ENCODE data around the gene OSBPL8. TPM values are rescaled to one million over a fixed set of nuclear protein-coding genes. Genes with fewer than 3 reads are reported as not detected.

Gene OSBPL8
- total and polyA plus RNA-seq, 2 experiments from 2014 or later: 78.0 to 124 TPM

- Histone ChIP-seq H3F3A (replicated peaks; ENCODE audit: low read depth) (no peaks in the 10 kb centered on the region), H3K79me2 (replicated peaks; ENCODE audit: insufficient read depth) (no peaks in the 10 kb centered on the region), H3K27ac (ENCODE audit: low read depth) (no peak overlapping the region), H3K9me2 (ENCODE audit: insufficient read depth) (no peaks in the 10 kb centered on the region), H3K4me2 (peak overlapping the region; percentile 52; the same call in 1 of the 2 replicates), H2AFZ (peak overlapping the region; percentile 83), H3K4me3 (no peak overlapping the region), H4K20me1 (replicated peaks; ENCODE audit: insufficient read depth) (no peaks in the 10 kb centered on the region), H3K27me3 (ENCODE audit: insufficient read depth) (no peaks in the 10 kb centered on the region), H3K36me3 (ENCODE audit: insufficient read depth) (no peaks in the 10 kb centered on the region), H3K4me1 (ENCODE audit: insufficient read depth) (peaks cover 8% of the 10 kb centered on the region)
- H3K9me3 Mint-ChIP-seq: no peaks in the 10 kb centered on the region
- H3K4me3 Mint-ChIP-seq: no peak overlapping the region
- H3K36me3 Mint-ChIP-seq (ENCODE audit: low read depth): no peaks in the 10 kb centered on the region
- peaks cover 2% of the 10 kb centered on the region for H3K27me3 Mint-ChIP-seq (ENCODE audit: insufficient read depth, low read depth, poor library complexity)
- DNase-seq (ENCODE audit: low spot score): no peak
- TF ChIP-seq EZH2 (IDR thresholded peaks at IDR 0.05; ENCODE audit: low read depth, unreplicated experiment) (no peak), CTCF (conservative IDR thresholded peaks at IDR 0.05; ENCODE audit: low read depth in 2 of 2) (no peak), NANOG (IDR thresholded peaks at IDR 0.05; ENCODE audit: borderline replicate concordance) (no peak), REST (IDR thresholded peaks at IDR 0.05; ENCODE audit: unreplicated experiment) (no peak), JUNB (IDR thresholded peaks at IDR 0.05; ENCODE audit: unreplicated experiment) (no peak), ETS1 (IDR thresholded peaks at IDR 0.05) (no peak), EZH2phosphoT487 (IDR thresholded peaks at IDR 0.05; ENCODE audit: unreplicated experiment) (no peak), ZNF114 (CRISPR knock-in tag; IDR thresholded peaks at IDR 0.05) (no peak), STAT1 (IDR thresholded peaks at IDR 0.05; ENCODE audit: unreplicated experiment) (no peak), POLR2AphosphoS5 (IDR thresholded peaks at IDR 0.05; ENCODE audit: low read depth) (no peak), CREB1 (CRISPR knock-in tag; IDR thresholded peaks at IDR 0.05; ENCODE audit: low read depth) (no peak), ZNF462 (CRISPR knock-in tag; IDR thresholded peaks at IDR 0.05) (no peak), ZNF331 (CRISPR knock-in tag; IDR thresholded peaks at IDR 0.05; ENCODE audit: low read depth) (no peak)
- no peak for ATAC-seq
- peaks cover 15% of the 10 kb centered on the region for H3K4me1 Mint-ChIP-seq
- no peak overlapping the region for H3K27ac Mint-ChIP-seq
These were observed 247.8 kb downstream of the OSBPL8 start for GRCh38 chr12:76311796-76312195.

All from GM23338 (cell line).